ENCODE measurements around the gene OR51E1. TPM values are rescaled to one million over a fixed set of nuclear protein-coding genes. Genes with fewer than 3 reads are reported as not detected.

Gene OR51E1
- total and polyA plus RNA-seq, 8 donors, result 0.06 to 0.50 (median 0.33) TPM; not detected in 2

- Histone ChIP-seq H3K36me3 (no peaks in the 10 kb centered on the region), H3K4me3 (no peak overlapping the region), H3K4me1 (no peaks in the 10 kb centered on the region), H3K9me3 (no peaks in the 10 kb centered on the region), H3K27me3 (no peaks in the 10 kb centered on the region), H3K27ac (no peak overlapping the region)
- intact Hi-C loops (cut with DNase I), result no loop called here
- ATAC-seq (no peak), DNase-seq (no peak)
- TF ChIP-seq CTCF (IDR thresholded peaks at IDR 0.05), result no peak
Observed at GRCh38 chr11:4645974-4646373, 2.2 kb downstream of the OR51E1 start.

GRCh38 chr11:4647766-4648165 is 4.0 kb downstream of the OR51E1 start:
- Histone ChIP-seq H3K4me3 (no peak overlapping the region), H3K9me3 (no peaks in the 10 kb centered on the region), H3K27ac (no peak overlapping the region), H3K4me1 (no peaks in the 10 kb centered on the region), H3K36me3 (no peaks in the 10 kb centered on the region), H3K27me3 (no peaks in the 10 kb centered on the region)
- DNase-seq, result no peak
- ATAC-seq, result no peak
- intact Hi-C loops (cut with DNase I), result no loop called here
- TF ChIP-seq CTCF (IDR thresholded peaks at IDR 0.05), result no peak

- Histone ChIP-seq H3K4me3 (no peak overlapping the region), H3K27ac (no peak overlapping the region), H3K36me3 (no peaks in the 10 kb centered on the region), H3K4me1 (no peaks in the 10 kb centered on the region), H3K27me3 (no peaks in the 10 kb centered on the region), H3K9me3 (no peaks in the 10 kb centered on the region)
- no peak for TF ChIP-seq CTCF (IDR thresholded peaks at IDR 0.05)
- no peak for ATAC-seq
- intact Hi-C loops (cut with DNase I), result no loop called here
- no peak for DNase-seq
Observed at GRCh38 chr11:4654635-4655369, 11.0 kb downstream of the OR51E1 start.

DNA sequence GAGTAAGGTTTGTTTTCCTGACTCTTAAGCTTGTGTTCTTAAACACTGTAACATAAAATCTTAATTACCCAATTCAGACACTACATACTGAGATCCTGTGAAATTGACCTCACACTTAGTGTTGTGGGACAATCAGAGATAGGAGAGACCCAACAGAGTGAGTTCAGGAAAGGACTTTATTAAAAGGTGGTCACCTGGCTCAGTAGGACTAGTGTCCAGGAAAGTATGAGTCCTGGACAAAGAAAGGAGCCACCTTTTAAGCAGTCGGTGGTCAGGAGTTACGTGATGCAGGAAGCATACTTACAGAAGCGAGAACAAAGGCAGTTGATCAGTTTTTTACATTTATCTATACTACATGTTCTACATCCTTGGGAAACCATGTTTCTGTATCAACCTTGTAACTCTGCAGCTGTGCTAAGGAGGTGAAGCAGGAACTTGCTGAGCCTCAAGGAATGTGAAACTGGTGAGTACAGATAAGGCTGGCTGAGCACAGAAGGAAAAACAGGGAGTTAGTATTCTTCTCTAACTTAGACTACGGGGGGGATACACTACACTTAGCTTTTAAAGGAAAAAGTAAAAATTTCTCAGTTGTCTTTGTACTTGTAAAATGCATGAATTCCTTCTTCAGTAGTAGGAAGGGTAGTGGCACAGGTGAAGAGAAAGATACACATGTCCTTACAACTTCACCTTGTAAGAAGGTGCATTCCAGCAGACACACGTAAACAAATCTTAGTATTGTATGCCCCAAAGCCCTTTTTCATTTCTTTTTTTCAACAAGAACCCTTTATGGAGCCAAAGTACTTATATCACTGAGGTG is 15.1 kb downstream of the OR51E1 start:
- no peak for DNase-seq
- H3K27me3 ChIP-seq, result peaks cover 0 to 8% of the 10 kb centered on the region in 2 donors

More for the DNA sequence above, 15.1 kb downstream of the OR51E1 start:
- no peaks in the 10 kb centered on the region for H3K4me1 ChIP-seq
- intact Hi-C loops (cut with DNase I), result no loop called here
- no peak for ATAC-seq
- H3K36me3 ChIP-seq, result no peaks in the 10 kb centered on the region
- H3K4me3 ChIP-seq, result no peak overlapping the region
- H3K9me3 ChIP-seq, result no peaks in the 10 kb centered on the region
- TF ChIP-seq CTCF (IDR thresholded peaks at IDR 0.05), result no peak
- no peak overlapping the region for H3K27ac ChIP-seq
